Mucosa of gallbladder (tissue), 1 donor: Measurements from ENCODE around the gene CASP9. TPM values are rescaled to one million over a fixed set of nuclear protein-coding genes. Genes with fewer than 3 reads are reported as not detected.

Experiments used
- DNase-seq: peaks from one replicate; pipeline ENCODE4 v3.0.0-alpha.2; 2020; ENCODE audit warnings: low spot score
- total RNA-seq: library from RNA; stranded (reverse); gene quantifications from one replicate; pipeline ENCODE4 v1.2.1, GENCODE V29; 2021
- donor health status: DM: no; HTN: no; CAD: no.

The CASP9 gene
- total RNA-seq, 1 donor from 2014 or later: 26.6 TPM

GRCh38 chr1:15448877-15449462 lies 75.0 kb downstream of the CASP9 start:
- no peak for DNase-seq

- no peak for DNase-seq
Measured at GRCh38 chr1:15446212-15446611, 77.8 kb downstream of the CASP9 start.

- DNase-seq: no peak
Measured at GRCh38 chr1:15445390-15446122, 78.5 kb downstream of the CASP9 start.

- no peak for DNase-seq
Measured at GRCh38 chr1:15444468-15445389, 79.3 kb downstream of the CASP9 start.

GRCh38 chr1:15443281-15443680 lies 80.7 kb downstream of the CASP9 start:
- DNase-seq: no peak

GRCh38 chr1:15442759-15443158 lies 81.3 kb downstream of the CASP9 start:
- DNase-seq: no peak

GRCh38 chr1:15442119-15442518 lies 81.9 kb downstream of the CASP9 start:
- DNase-seq: no peak

Other genes with a start within 250 kb of the CASP9 start
- 108 TPM for gene EFHD2, start 114.3 kb downstream of the CASP9 start, total RNA-seq
- 5.3 TPM for gene CTRC, start 85.8 kb downstream of the CASP9 start, total RNA-seq
- 1.8 TPM for gene CELA2A, start 67.5 kb downstream of the CASP9 start, total RNA-seq
- gene CELA2B, start 48.1 kb downstream of the CASP9 start, total RNA-seq: 0.35 TPM
- gene DNAJC16, start 2.6 kb upstream of the CASP9 start, total RNA-seq: 30.0 TPM
- gene AGMAT, start 60.8 kb upstream of the CASP9 start, total RNA-seq: 2.8 TPM
- gene DDI2, start 93.2 kb upstream of the CASP9 start, total RNA-seq: 45.2 TPM
- 71.2 TPM for gene PLEKHM2, start 160.1 kb upstream of the CASP9 start, total RNA-seq
- 10.1 TPM for gene SLC25A34, start 212.0 kb upstream of the CASP9 start, total RNA-seq
- gene TMEM82, start 218.3 kb upstream of the CASP9 start, total RNA-seq: 4.9 TPM
- 534 TPM for gene FBLIM1, start 234.6 kb upstream of the CASP9 start, total RNA-seq